Measurements from ENCODE around the gene OSM. TPM values are rescaled to one million over a fixed set of nuclear protein-coding genes. Genes with fewer than 3 reads are reported as not detected.
A peak's percentile ranks its signal among the peaks of the same experiment; 100 is the strongest.

OSM gene
- polyA plus RNA-seq, 4 donors = 0.21 to 0.55 TPM; not detected in 2

- Histone ChIP-seq H3K36me3 (ENCODE audit: control insufficient read depth in 3 of 3, insufficient read depth in 2 of 3, low read depth in 1 of 3, low read length in 3 of 3) (peaks cover 0 to 53% (median 0%) of the 10 kb centered on the region in 3 donors), H3K4me1 (ENCODE audit: control insufficient read depth in 3 of 3, insufficient read depth in 2 of 3, low read depth in 1 of 3, low read length in 2 of 3) (peaks cover 0 to 37% (median 14%) of the 10 kb centered on the region in 3 donors), H3K9me3 (ENCODE audit: control insufficient read depth in 2 of 2, insufficient read depth in 1 of 2, low read depth in 1 of 2, low read length in 1 of 2) (no peaks in the 10 kb centered on the region), H3K27ac (ENCODE audit: low read depth in 1 of 3, low read length in 2 of 3) (peak overlapping the region in 1 of 3 donors; percentile 75), H3K27me3 (ENCODE audit: control insufficient read depth in 3 of 3, insufficient read depth in 3 of 3, low read length in 3 of 3) (no peaks in the 10 kb centered on the region), H3K4me3 (ENCODE audit: low read depth in 1 of 3, low read length in 3 of 3) (no peak overlapping the region)
- 38 to 54% (median 49%) methylated on average over 7 of the region's 7 CpGs for WGBS, 3 donors
- DNase-seq (no peak), FAIRE-seq (no peak)
These were observed 38.0 kb upstream of the OSM start for GRCh38 chr22:30304495-30305244.

DNA sequence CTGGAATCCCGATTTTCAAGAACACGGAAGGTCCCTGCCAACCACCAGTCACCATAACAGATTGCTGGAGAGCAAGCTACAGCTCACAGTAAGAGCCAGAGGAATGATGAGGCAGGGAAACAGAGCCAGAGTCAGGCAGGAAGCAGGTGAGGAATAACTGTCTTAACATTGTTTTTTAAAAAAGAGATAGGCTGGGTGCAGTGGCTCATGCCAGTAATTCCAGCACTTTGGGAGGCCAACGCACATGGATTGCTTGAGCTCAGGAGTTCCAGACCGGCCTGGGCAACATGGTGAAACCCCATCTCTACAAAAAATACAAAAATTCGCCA, 36.1 kb upstream of the OSM start:
- Histone ChIP-seq H3K36me3 (ENCODE audit: control insufficient read depth in 3 of 3, insufficient read depth in 2 of 3, low read depth in 1 of 3, low read length in 3 of 3) (peaks cover 0 to 65% (median 3%) of the 10 kb centered on the region in 3 donors), H3K4me3 (ENCODE audit: low read depth in 1 of 3, low read length in 3 of 3) (no peak overlapping the region), H3K4me1 (ENCODE audit: control insufficient read depth in 3 of 3, insufficient read depth in 2 of 3, low read depth in 1 of 3, low read length in 2 of 3) (peaks cover 0 to 37% (median 10%) of the 10 kb centered on the region in 3 donors), H3K27ac (ENCODE audit: low read depth in 1 of 3, low read length in 2 of 3) (peak overlapping the region in 1 of 3 donors; percentile 75), H3K9me3 (ENCODE audit: control insufficient read depth in 2 of 2, insufficient read depth in 1 of 2, low read depth in 1 of 2, low read length in 1 of 2) (no peaks in the 10 kb centered on the region), H3K27me3 (ENCODE audit: control insufficient read depth in 3 of 3, insufficient read depth in 3 of 3, low read length in 3 of 3) (no peaks in the 10 kb centered on the region)
- DNase-seq (no peak), FAIRE-seq (no peak)
- WGBS, 3 donors = 78 to 93% (median 87%) methylated on average over 5 of the region's 5 CpGs

DNA sequence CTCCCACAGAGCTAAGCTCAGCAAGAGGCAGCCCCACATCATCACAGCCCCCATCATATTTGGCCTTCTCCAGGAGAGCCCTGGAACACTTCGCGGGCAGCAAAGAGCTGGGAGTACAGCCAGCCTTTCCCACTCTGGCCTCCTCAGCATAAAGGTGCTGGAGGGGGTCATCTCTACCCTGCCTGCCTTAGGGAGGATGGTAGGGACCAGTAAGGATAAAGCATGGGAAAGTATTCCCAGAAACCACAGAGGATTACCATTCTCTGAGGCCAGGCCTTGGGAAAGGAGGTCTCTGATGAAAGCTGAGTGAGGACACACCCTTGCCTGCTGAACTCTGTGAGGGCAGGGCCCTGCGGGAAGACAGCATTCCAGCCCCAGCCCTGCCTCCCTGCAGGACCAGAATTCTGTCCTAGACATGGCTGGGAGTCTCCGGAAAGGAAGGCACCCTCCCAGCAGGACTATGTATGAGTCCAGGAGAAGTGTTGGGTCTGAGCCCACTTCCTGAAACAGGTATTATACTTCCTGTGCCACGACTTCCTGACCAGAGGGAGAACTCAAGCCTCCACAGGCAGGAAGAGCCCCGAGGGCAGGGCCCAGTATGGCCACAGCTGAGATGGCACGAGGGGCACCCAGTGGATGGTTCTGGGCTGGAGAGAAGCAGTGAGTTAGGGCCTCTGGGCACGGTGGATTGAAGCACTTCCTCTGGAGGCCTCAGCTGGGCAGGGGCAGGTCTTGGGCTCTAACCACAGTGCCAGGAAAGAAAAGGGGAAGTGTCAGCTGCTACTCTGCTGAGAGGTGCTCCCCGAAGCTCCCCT, 35.6 kb upstream of the OSM start:
- DNase-seq = peak; percentile 34 to 39

DNA sequence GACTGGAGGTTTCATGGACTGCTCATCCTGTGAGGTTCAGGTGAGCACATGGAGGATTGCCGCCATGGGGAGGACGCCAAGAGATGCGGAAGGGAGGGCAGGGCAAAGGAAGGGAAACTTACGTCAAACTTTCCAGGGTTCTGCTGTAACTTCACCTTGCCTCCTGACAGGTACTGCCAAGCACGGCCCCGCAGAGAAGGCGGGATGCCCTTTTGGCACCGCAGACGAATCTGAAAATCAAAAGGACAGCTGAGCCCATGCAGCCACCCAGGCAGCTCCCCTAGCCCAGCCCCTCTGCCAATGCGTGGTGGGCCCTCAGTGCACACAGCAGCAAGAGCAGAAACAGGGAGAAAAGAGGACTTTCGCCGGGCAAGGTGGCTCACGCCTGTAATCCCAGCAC, 32.7 kb upstream of the OSM start:
- FAIRE-seq (no peak), DNase-seq (no peak)
- WGBS, 3 donors = 91 to 94% (median 93%) methylated on average over 13 of the region's 13 CpGs
- Histone ChIP-seq H3K27ac (ENCODE audit: low read depth in 1 of 3, low read length in 2 of 3) (no peak overlapping the region), H3K4me1 (ENCODE audit: control insufficient read depth in 3 of 3, insufficient read depth in 2 of 3, low read depth in 1 of 3, low read length in 2 of 3) (peaks cover 0 to 9% (median 5%) of the 10 kb centered on the region in 3 donors), H3K4me3 (ENCODE audit: low read depth in 1 of 3, low read length in 3 of 3) (no peak overlapping the region), H3K36me3 (ENCODE audit: control insufficient read depth in 3 of 3, insufficient read depth in 2 of 3, low read depth in 1 of 3, low read length in 3 of 3) (peaks cover 7 to 90% (median 10%) of the 10 kb centered on the region in 3 donors), H3K9me3 (ENCODE audit: control insufficient read depth in 2 of 2, insufficient read depth in 1 of 2, low read depth in 1 of 2, low read length in 1 of 2) (no peaks in the 10 kb centered on the region), H3K27me3 (ENCODE audit: control insufficient read depth in 3 of 3, insufficient read depth in 3 of 3, low read length in 3 of 3) (no peaks in the 10 kb centered on the region)

More for the DNA sequence above, 35.6 kb upstream of the OSM start:
- Histone ChIP-seq H3K27ac (ENCODE audit: low read depth in 1 of 3, low read length in 2 of 3) (peak overlapping the region in 2 of 3 donors; percentile 12 to 75), H3K36me3 (ENCODE audit: control insufficient read depth in 3 of 3, insufficient read depth in 2 of 3, low read depth in 1 of 3, low read length in 3 of 3) (peaks cover 2 to 71% (median 3%) of the 10 kb centered on the region in 3 donors), H3K27me3 (ENCODE audit: control insufficient read depth in 3 of 3, insufficient read depth in 3 of 3, low read length in 3 of 3) (no peaks in the 10 kb centered on the region), H3K4me3 (ENCODE audit: low read depth in 1 of 3, low read length in 3 of 3) (no peak overlapping the region), H3K9me3 (ENCODE audit: control insufficient read depth in 2 of 2, insufficient read depth in 1 of 2, low read depth in 1 of 2, low read length in 1 of 2) (no peaks in the 10 kb centered on the region), H3K4me1 (ENCODE audit: control insufficient read depth in 3 of 3, insufficient read depth in 2 of 3, low read depth in 1 of 3, low read length in 2 of 3) (peaks cover 0 to 34% (median 10%) of the 10 kb centered on the region in 3 donors)
- WGBS, 3 donors = 46 to 61% (median 49%) methylated on average over 9 of the region's 9 CpGs
- no peak for FAIRE-seq

GRCh38 chr22:30297991-30298701, 31.5 kb upstream of the OSM start:
- no peak overlapping the region for H3K27ac ChIP-seq (ENCODE audit: low read depth in 1 of 3, low read length in 2 of 3)
- no peak overlapping the region for H3K4me3 ChIP-seq (ENCODE audit: low read depth in 1 of 3, low read length in 3 of 3)
- no peak for FAIRE-seq
- H3K9me3 ChIP-seq (ENCODE audit: control insufficient read depth in 2 of 2, insufficient read depth in 1 of 2, low read depth in 1 of 2, low read length in 1 of 2) = no peaks in the 10 kb centered on the region
- H3K27me3 ChIP-seq (ENCODE audit: control insufficient read depth in 3 of 3, insufficient read depth in 3 of 3, low read length in 3 of 3) = no peaks in the 10 kb centered on the region
- peaks cover 0 to 7% (median 5%) of the 10 kb centered on the region in 3 donors for H3K4me1 ChIP-seq (ENCODE audit: control insufficient read depth in 3 of 3, insufficient read depth in 2 of 3, low read depth in 1 of 3, low read length in 2 of 3)
- 80 to 86% (median 82%) methylated on average over 9 of the region's 9 CpGs for WGBS, 3 donors
- peak in 1 of 2 donors; percentile 51 for DNase-seq
- peaks cover 11 to 94% (median 21%) of the 10 kb centered on the region in 3 donors for H3K36me3 ChIP-seq (ENCODE audit: control insufficient read depth in 3 of 3, insufficient read depth in 2 of 3, low read depth in 1 of 3, low read length in 3 of 3)

DNA sequence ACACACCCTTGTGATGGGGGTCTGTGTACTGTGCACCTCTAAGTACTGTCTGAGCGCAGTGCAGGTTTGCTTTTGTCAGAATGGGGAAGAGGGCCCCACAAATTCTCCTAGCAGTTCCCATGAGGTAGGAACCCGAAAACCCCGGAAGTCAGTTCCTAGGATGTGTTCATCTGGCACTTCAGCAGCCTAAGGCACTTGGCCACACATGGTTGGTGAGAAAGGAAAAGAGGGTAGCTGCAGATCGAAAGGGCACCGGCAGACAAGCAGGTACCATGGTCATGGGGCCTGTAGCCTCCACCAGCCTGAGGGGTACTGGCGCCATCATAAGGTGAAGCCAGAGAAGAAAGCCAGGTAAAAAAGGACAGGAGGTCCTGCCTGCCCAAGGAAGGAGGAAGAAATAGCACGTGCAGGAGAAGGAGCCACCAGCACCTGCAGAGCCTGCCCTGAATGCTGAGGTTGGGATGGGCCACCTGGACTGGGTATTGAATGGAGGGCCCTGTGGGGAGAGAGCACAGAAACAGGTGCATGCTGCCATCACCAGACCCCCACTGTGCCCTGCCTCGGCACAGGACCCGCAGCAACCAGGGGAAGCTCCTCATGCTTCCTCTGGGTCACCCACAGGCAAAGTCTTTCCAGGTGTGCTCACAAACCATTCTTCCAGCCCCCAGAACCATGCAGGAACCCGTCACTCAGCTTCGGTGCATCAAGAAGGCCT, 30.8 kb upstream of the OSM start:
- FAIRE-seq = no peak
- Histone ChIP-seq H3K27me3 (ENCODE audit: control insufficient read depth in 3 of 3, insufficient read depth in 3 of 3, low read length in 3 of 3) (no peaks in the 10 kb centered on the region), H3K4me3 (ENCODE audit: low read depth in 1 of 3, low read length in 3 of 3) (no peak overlapping the region), H3K4me1 (ENCODE audit: control insufficient read depth in 3 of 3, insufficient read depth in 2 of 3, low read depth in 1 of 3, low read length in 2 of 3) (peaks cover 0 to 6% (median 3%) of the 10 kb centered on the region in 3 donors), H3K27ac (ENCODE audit: low read depth in 1 of 3, low read length in 2 of 3) (no peak overlapping the region), H3K9me3 (ENCODE audit: control insufficient read depth in 2 of 2, insufficient read depth in 1 of 2, low read depth in 1 of 2, low read length in 1 of 2) (no peaks in the 10 kb centered on the region), H3K36me3 (ENCODE audit: control insufficient read depth in 3 of 3, insufficient read depth in 2 of 3, low read depth in 1 of 3, low read length in 3 of 3) (peaks cover 11 to 94% (median 21%) of the 10 kb centered on the region in 3 donors)
- no peak for DNase-seq
- WGBS, 3 donors = 88 to 95% (median 93%) methylated on average over 11 of the region's 11 CpGs

- Histone ChIP-seq H3K27me3 (ENCODE audit: control insufficient read depth in 3 of 3, insufficient read depth in 3 of 3, low read length in 3 of 3) (no peaks in the 10 kb centered on the region), H3K4me3 (ENCODE audit: low read depth in 1 of 3, low read length in 3 of 3) (no peak overlapping the region), H3K36me3 (ENCODE audit: control insufficient read depth in 3 of 3, insufficient read depth in 2 of 3, low read depth in 1 of 3, low read length in 3 of 3) (peaks cover 11 to 95% (median 21%) of the 10 kb centered on the region in 3 donors), H3K27ac (ENCODE audit: low read depth in 1 of 3, low read length in 2 of 3) (no peak overlapping the region), H3K4me1 (ENCODE audit: control insufficient read depth in 3 of 3, insufficient read depth in 2 of 3, low read depth in 1 of 3, low read length in 2 of 3) (peaks cover 0 to under 1% (median 0%) of the 10 kb centered on the region in 3 donors), H3K9me3 (ENCODE audit: control insufficient read depth in 2 of 2, insufficient read depth in 1 of 2, low read depth in 1 of 2, low read length in 1 of 2) (no peaks in the 10 kb centered on the region)
- no peak for DNase-seq
- WGBS, 3 donors = 87 to 97% (median 90%) methylated on average over 3 of the region's 3 CpGs
- FAIRE-seq = no peak
These were observed 30.2 kb upstream of the OSM start for GRCh38 chr22:30296833-30297232.

Measured in small intestine (tissue), 7 donors.